GM18505 (cell line): ENCODE measurements around the gene BEGAIN.

Experiments used
- ATAC-seq: cut with Tn5 transposase; IDR thresholded peaks from one replicate; pipeline ENCODE4 v1.9.1; 2021; ENCODE audit not compliant: unreplicated experiment
- POLR2A ChIP-seq: IDR thresholded peaks from 4 replicates; pipeline ENCODE4 v1.6.1; 2011; ENCODE audit warnings: borderline replicate concordance; ENCODE audit not compliant: insufficient read depth, insufficient read length; ENCODE audit errors: extremely low read depth

BEGAIN gene

DNA sequence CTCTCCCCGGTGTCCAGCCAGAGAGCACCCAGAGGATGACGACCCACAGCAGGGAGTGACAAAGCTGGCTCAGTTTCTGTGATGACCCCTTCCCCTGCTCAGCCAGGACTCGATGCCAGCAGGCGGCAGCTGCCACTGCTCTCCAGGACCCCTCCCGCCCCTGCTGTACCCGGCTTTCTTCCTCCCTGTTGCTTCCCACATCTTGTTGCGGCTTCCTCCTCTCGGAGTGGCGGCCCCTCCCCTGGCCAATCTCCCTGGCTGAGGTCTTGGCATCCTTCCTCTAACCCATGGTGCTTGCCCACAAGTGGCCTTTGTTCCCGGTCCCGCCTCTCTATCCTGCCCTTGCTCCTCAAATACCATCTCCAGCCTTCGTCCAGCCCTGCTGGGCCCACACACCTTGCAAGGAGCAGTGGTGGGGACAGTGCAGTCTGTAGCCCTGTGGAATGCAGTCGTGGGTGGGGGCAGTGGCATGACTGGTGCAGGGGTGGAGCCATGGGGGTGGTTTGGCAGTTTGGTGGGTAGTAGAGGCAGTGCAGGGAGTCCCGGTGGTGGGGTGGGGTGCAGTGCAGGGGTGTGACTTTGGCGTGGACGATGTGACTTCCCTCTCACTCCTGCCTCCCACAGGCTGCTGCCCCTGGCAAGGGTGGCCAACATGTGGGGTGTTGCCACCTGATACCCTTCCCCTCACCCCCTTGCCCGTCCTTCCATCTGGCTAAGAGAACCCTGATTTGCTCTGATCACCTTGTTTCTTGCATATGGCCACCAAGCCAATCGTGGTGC lies 16.3 kb upstream of the BEGAIN start:
- no peak for TF ChIP-seq POLR2A
- no peak for ATAC-seq

DNA sequence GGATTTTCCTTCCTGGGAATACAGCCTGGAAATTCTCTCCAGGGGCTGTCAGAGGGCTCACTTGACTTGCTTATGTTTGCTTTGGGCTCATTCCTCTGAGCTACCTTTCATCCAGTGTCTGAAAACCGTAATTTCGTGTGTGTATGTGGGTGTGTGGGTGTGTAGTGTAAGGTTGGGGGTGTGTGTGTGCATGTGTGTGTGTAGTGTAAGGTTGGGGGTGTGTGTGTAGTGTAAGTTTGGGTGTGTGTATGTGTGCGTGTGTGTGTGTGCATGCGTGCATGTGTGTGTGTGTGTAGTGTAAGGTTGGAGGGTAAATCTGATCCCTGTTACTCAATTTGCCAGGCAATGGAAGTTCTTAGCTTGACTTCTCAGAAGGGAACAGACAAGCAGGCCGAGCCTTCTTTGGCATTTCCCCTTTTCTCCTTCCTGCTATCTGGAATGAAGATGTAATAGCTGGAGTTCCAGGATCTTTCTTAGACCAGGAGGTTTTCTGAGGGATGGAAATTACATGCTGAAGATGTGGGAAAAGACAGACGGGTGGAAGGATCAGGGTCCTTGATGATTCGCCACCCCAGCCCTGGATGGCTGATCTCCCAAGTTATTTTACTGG lies 15.5 kb upstream of the BEGAIN start:
- no peak for ATAC-seq

DNA sequence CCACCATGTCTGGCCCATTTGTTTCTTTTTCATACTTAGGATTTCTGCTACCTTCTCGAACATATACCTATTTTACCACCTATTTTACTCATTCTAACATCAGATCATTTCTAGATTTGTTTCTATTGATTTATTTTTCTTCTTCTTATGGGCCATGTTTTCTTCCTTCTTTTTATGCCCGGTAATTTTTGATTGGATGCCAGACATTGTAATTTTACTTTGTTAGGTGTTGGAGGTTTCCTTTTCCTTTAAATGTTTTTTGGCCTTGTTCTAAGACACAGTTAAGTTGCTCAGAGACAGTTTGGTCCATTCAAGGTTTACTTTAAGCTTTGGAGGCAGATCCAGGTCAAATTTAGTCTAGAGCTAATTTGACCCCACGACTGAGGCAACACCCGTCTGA lies 14.7 kb upstream of the BEGAIN start:
- TF ChIP-seq POLR2A, result no peak
- ATAC-seq, result no peak

More for the DNA sequence above, 15.5 kb upstream of the BEGAIN start:
- no peak for TF ChIP-seq POLR2A

DNA sequence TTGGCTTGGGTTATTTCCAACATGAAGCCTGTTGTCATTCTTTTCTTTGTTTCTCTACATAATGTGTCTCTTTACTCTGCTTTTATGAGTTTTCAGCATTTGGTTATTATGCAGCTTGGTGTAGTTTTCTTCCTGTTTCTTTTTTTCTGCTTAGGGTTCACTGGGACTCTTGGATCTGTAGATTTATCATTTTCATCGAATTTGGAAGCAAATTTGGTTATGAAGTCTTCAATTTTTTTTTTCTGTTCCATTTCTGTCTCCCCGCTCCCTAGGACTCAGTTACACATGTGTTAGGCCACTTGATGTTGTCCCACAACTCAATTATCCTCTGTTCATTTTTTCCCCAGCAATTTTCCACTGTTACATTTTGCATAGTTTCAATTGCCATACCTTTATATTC lies 13.8 kb upstream of the BEGAIN start:
- ATAC-seq, result no peak
- no peak for TF ChIP-seq POLR2A

DNA sequence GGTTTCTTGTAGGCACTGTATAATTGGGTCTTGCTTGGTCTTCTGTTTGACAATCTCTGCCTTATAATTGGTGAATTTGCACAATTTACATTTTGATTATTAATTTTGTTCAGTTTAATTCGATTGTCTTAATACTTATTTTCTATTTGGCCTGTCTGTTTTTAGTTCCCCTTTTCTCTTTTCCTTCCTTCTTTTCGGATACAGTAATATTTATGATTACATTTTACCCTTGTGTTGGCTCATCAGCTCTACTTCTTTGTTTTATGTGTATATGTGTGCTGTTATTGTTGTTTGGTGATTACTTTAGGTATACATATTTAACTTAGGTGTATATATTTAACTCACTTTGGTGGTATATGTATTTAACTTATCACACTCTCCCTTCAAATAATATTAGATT lies 12.8 kb upstream of the BEGAIN start:
- TF ChIP-seq POLR2A, result no peak
- no peak for ATAC-seq

DNA sequence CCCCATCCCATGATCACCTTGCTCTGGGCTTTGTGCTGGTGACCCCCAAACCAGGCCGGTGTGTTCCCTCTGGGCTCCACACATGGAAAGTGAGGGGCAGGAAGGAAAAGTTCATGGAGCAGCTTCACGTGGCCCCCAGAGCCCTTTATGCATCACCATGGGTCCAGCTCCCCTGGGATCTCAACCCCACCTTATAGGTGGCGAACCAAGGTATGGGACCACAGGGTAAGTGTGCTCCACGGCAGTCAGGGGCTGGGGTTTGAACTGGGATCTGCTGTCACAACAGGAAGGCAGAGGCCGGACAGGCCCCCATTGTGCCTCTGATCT lies 7.4 kb upstream of the BEGAIN start:
- no peak for TF ChIP-seq POLR2A
- ATAC-seq, result no peak

DNA sequence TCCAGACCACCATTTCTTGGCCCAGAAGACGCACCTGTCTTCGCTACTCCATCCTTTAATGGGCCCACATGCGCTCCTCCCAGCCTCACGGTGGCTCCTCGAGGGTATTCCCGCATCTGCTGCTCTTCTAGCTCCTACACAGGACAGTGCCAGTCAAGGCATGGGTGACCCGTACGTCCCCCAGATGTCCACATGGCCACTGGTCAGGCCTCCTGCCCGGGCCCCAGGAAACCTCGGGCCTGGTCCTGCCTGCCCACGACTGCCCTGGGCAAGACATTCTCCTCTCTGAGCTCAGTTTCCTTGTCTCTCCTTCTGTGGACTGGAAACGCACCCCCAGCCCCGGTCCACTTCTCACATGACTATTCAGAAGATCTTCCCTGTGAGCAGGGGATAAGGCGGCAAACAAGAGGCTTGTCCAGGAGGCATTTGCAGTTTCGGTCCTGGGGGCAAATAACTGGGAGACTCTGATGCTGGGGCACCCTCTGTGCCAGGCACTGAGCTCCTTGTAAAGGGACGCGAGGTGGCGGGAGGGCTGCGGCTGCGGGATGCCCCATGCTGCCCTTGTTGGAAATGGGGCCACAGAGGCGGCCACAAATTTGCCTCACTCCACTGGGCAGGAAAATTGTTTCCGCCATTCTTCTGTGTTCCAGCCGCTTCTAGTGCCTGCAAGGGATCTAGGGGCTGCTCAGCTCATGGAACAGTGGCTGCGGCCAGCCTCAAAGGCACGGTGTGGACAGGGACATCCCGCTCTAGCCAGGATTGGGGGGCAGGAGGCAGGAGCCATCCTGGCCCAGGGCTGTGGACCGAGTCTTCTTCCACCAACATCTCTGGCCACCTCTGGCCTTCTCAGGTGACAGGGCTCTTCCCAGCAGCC lies 6.8 kb upstream of the BEGAIN start:
- no peak for ATAC-seq
- TF ChIP-seq POLR2A, result no peak

DNA sequence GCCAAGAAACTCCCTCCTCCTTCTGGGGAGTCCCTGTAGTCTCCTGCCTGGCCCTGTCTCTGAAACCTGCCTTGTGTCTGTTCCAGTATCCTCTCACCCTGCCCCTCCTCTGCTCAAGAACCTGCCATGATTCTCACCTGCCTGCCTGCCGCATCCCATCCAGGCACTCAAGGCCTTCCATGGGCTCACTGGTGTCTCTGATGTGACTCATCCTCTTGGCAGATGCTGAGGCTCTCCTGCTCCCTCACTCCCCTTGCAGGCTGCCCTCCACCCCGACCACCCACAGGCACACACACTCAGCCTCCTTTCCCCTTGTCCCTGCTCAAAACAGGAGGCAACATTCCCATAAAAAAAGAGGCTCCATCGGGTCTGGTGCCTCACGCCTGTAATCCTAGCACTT lies 5.8 kb upstream of the BEGAIN start:
- ATAC-seq, result no peak
- TF ChIP-seq POLR2A, result no peak

DNA sequence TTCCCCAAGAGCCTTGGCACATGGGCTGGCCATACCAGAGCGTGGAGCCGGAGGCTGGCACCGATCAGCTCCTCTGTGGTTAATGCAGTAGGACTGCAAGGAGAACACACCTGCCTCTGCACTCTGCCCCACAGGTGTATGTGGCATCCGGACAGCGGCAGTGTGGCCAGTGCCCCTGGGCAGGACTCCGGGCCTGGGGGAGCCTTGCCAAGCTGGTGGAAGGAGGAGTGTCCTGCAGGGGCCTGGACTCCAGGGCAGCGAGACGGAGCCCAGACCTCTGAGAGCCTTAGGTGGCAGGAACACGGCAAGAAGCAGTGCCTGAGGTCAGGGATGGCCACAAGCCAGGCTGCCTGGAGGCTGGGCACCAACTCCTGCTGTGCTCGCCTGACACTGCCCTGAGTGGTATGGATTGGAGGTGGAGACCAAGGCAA lies 5.3 kb upstream of the BEGAIN start:
- no peak for ATAC-seq
- no peak for TF ChIP-seq POLR2A

DNA sequence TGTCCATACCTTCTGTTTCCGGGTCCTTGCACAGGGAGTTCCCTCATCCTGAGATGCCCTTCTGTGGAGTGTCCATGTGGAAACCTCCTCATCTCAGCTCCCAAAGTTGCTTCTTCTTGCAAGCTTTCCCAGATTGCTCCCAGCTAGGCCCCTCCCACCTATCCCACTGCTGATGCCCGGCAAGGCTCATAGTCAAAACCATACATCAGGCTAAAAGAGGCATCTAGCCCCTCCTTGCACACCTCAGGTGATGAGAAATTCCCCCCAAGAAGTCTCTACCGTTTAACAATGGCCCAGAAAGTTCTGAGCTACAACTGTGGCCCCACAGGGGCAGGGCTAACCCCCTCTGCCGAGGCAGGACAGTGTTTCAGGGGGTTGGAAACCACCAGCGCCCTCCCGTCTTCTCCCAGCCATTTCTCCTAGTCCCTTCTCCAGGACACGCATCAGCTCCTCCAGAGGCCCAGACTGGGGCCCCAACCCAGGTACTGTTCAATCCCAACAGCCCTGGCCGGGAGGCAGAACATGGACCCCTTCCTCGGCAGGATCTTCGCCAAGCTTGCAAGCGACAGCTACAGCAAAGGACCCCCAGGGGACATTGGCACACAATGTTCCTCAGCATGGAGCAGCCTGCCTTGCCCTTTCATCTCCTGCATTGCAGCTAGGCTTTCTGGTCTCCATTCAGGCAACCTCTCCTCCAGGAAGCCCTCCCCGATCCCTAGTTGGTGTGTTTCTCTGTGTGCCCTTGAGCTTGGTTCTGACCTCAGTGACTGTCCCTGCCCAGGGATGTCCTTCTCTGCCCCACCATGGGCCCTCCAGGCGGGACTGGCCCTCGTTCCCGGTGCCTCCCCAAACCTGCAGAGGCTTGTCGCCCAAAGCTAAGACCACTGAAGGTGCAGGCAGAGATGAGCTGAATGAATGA lies 4.5 kb upstream of the BEGAIN start:
- no peak for ATAC-seq
- TF ChIP-seq POLR2A, result no peak

DNA sequence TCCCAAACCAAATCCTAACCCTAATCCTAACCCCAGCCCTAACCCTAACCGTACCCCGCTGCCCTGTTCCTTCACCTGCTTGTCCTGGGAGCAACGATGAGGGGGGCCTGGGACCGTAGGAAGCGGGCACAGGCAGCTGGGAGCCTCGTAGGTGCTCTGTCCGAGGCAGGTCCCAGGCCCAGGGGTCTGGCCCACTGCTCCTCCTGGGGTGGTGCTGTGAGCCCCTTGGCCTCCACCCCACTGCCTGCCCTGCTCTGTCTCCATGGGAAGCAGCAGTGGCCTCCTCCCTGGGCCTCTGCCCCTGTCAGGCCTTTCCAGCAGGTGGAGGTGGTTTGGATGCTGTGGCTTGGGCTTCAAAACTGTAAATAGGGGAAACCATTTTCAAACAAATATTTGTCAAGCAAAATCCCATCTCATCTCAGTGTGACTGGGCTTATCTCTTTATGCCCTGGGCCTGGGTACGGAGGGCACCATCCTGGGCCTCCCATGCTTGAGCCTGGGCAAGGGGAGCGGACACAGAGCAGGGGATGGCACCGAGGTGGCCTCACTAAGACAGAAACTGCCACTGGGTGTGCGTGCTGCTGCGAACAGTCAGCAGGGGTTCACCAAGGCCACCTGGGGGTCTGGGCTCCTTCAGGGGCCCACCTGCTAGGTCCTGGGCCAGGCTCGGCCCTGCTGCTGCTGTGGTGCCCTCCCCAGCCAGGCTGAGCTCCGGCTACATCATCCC lies 3.7 kb upstream of the BEGAIN start:
- TF ChIP-seq POLR2A, result no peak
- no peak for ATAC-seq

DNA sequence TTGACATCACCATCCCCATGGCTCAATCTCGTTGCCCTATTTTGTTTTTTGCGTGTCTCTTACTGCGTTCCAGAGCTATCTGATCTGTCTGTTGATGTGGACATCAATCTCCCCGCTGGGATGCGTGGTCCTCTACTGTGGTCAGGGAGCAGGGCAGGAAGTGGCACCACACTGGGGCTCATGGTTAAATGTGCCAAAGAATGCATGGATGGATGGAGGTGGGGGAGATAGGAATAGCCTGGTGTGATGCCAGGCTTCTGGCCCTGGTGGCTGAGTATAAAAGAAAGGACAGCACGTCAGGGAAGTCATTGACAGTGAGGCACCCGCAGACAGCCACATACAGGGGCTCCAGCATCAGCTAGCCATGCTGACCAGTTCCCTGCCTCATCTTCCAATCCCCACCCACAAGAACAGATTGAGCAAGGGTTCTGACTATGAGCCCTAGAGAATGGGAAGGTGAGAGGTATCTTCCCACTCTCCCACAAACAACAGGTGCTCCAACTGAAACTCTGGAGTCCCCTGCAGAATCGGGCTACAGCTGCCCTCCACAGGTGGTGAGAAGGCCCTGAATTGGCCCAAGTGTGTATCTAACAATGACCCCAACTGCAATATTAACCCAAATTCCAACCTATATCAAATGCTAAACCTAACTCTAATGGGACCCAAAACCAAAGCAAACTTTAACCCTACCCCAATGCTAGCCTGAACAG lies 2.7 kb upstream of the BEGAIN start:
- ATAC-seq, result no peak
- no peak for TF ChIP-seq POLR2A

DNA sequence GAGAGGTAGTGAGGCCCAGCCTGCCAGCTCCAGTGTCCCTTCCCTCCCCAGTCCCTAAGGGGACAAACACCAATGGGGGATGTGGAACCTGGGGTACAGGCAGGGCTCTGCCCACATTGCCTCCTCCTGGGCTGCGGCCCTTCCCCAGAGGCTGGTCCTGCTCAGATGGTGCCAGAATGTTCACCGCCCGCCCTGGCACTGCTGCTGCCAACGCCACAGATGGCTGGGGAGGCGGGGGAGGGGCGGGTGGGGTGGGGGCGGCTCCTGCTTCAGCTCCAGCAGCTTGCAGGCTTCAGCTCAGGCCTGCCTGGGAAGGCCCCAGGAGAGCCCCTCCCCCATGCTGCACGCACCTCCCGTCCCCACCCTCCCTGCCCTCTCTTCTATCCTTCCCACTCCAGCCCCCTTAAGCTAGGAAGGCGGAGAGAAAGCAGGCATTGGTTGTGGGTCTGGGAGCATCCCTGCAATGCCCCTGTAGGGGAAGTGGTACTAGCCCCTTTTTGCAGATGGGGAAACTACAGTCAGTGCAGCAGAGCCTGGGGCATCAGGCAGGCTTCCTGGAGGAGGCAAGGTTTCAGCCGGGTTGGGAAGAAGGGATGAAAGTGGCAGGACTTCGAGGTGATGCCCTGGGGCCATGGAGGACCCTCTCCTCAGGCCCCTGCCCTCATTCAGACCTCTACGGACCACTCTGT lies 2.0 kb upstream of the BEGAIN start:
- no peak for TF ChIP-seq POLR2A
- ATAC-seq, result no peak
